Uterus (tissue), 4 donors: ENCODE data around the gene BET1L. TPM values are rescaled to one million over a fixed set of nuclear protein-coding genes. Genes with fewer than 3 reads are reported as not detected.

Source experiments
- DNase-seq, 2 donors: peaks; one replicate each; pipeline ENCODE4 v3.0.0-alpha.2; 2019 to 2020
- H3K27ac ChIP-seq, 2 donors: fragments of 200-600 bp; sonication (generic); 1 replicate in 1 of 2; 2 replicates in 1 of 2; pipeline ENCODE4 v1.5.1; 2016 to 2018
- H3K27me3 ChIP-seq, 2 donors: fragments of 200-600 bp; sonication (generic); one replicate each; pipeline ENCODE4 v1.5.1; 2018 to 2019; ENCODE audit warnings: control low read depth in 1 of 2
- H3K36me3 ChIP-seq, 2 donors: fragments of 200-600 bp; sonication (generic); one replicate each; pipeline ENCODE4 v1.5.1; 2019; ENCODE audit warnings: control low read depth in 1 of 2
- H3K4me1 ChIP-seq, 2 donors: fragments of 200-600 bp; sonication (generic); one replicate each; pipeline ENCODE4 v1.5.1; 2018 to 2019; ENCODE audit warnings: control low read depth in 1 of 2
- H3K4me3 ChIP-seq, 2 donors: fragments of 200-600 bp; sonication (generic); 1 replicate in 1 of 2; 2 replicates in 1 of 2; pipeline ENCODE4 v1.5.1; 2018 to 2019; ENCODE audit warnings: mild to moderate bottlenecking in 1 of 2
- H3K9me3 ChIP-seq, 2 donors: fragments of 200-600 bp; sonication (generic); one replicate each; pipeline ENCODE4 v1.5.1; 2019; ENCODE audit warnings: control low read depth in 1 of 2
- CTCF ChIP-seq, 4 experiments: fragments of 200-600 bp in 2 of 4; fragments of 450-650 bp in 2 of 4; sonication (generic) in 2 of 4; IDR thresholded peaks; one replicate each; pipeline ENCODE4 v1.5.1; 2016 to 2019; ENCODE audit warnings: antibody characterized with exemption in 4 of 4, mild to moderate bottlenecking in 2 of 4, moderate library complexity in 1 of 4
- POLR2A ChIP-seq, 2 donors: fragments of 450-650 bp; IDR thresholded peaks; one replicate each; pipeline ENCODE4 v1.6.1; 2016; ENCODE audit warnings: antibody characterized with exemption in 2 of 2, mild to moderate bottlenecking in 1 of 2, moderate library complexity in 1 of 2
- intact Hi-C: fragments of 100-400 bp; cut with DNase I; formaldehyde crosslinking; loops from one replicate; pipeline ENCODE4 v1.15.1; 2023; ENCODE audit warnings: low total_unique reads
- total RNA-seq, 4 donors: library from RNA; depleted of rRNA in 3 of 4; stranded (reverse); fragments of >200 nt in 3 of 4; gene quantifications; one replicate each; pipeline versions ENCODE4 v1.1.0 to v1.2.4, GENCODE V29; 2014 to 2023
- donor health status: DM: yes; HTN: yes; CAD: no.

BET1L gene
- total RNA-seq, 4 donors from 2014 or later: 8.7 to 57.8 (median 15.0) TPM

- peaks cover 13 to 28% of the 10 kb centered on the region in 2 donors for H3K4me1 ChIP-seq
- intact Hi-C loops: loop anchor here (10.0 kb wide), 1 partner anchor 167 kb away; no protein-coding TSS in a partner anchor
- peak overlapping the region; percentile 89 to 94 for H3K27ac ChIP-seq
- no peaks in the 10 kb centered on the region for H3K27me3 ChIP-seq
- DNase-seq: no peak
- TF ChIP-seq POLR2A (IDR thresholded peaks at IDR 0.05) (no peak), CTCF (IDR thresholded peaks at IDR 0.05) (no peak)
- H3K9me3 ChIP-seq: no peaks in the 10 kb centered on the region
- H3K36me3 ChIP-seq: no peaks in the 10 kb centered on the region
- H3K4me3 ChIP-seq: peak overlapping the region; percentile 91 to 92
Observed at GRCh38 chr11:207863-208180, 623 bp upstream of the BET1L start.

- intact Hi-C loops: loop anchor here (10.0 kb wide), 1 partner anchor 168 kb away; no protein-coding TSS in a partner anchor
- peaks cover 13 to 28% of the 10 kb centered on the region in 2 donors for H3K4me1 ChIP-seq
- DNase-seq: peak in 1 of 2 donors; percentile 42
- no peaks in the 10 kb centered on the region for H3K9me3 ChIP-seq
- H3K4me3 ChIP-seq: peak overlapping the region; percentile 91 to 92
- TF ChIP-seq CTCF (IDR thresholded peaks at IDR 0.05): no peak
- no peak for TF ChIP-seq POLR2A (IDR thresholded peaks at IDR 0.05)
- no peaks in the 10 kb centered on the region for H3K27me3 ChIP-seq
- H3K36me3 ChIP-seq: no peaks in the 10 kb centered on the region
- H3K27ac ChIP-seq: peak overlapping the region; percentile 89 to 94
Observed at GRCh38 chr11:206526-207207, 532 bp downstream of the BET1L start.

- H3K4me1 ChIP-seq: peaks cover 13 to 26% of the 10 kb centered on the region in 2 donors
- intact Hi-C loops: loop anchor here (10.0 kb wide), 1 partner anchor 169 kb away; no protein-coding TSS in a partner anchor
- H3K27ac ChIP-seq: peak overlapping the region; percentile 89 to 94
- H3K4me3 ChIP-seq: peak overlapping the region; percentile 91 to 92
- DNase-seq: peak in 1 of 2 donors; percentile 19
- no peaks in the 10 kb centered on the region for H3K27me3 ChIP-seq
- TF ChIP-seq POLR2A (IDR thresholded peaks at IDR 0.05) (no peak), CTCF (IDR thresholded peaks at IDR 0.05) (no peak)
- no peaks in the 10 kb centered on the region for H3K36me3 ChIP-seq
- no peaks in the 10 kb centered on the region for H3K9me3 ChIP-seq
Observed at GRCh38 chr11:206002-206384, 1.2 kb downstream of the BET1L start.

GRCh38 chr11:205221-206001 lies 1.8 kb downstream of the BET1L start:
- H3K9me3 ChIP-seq: no peaks in the 10 kb centered on the region
- peak in 1 of 2 donors; percentile 13 for DNase-seq
- TF ChIP-seq POLR2A (IDR thresholded peaks at IDR 0.05): no peak
- TF ChIP-seq CTCF (IDR thresholded peaks at IDR 0.05): no peak
- H3K27ac ChIP-seq: peak overlapping the region in 1 of 2 donors; percentile 89
- intact Hi-C loops: loop anchor here (10.0 kb wide), 1 partner anchor 169 kb away; no protein-coding TSS in a partner anchor
- H3K4me1 ChIP-seq: peaks cover 10 to 22% of the 10 kb centered on the region in 2 donors
- peak overlapping the region; percentile 91 to 92 for H3K4me3 ChIP-seq
- no peaks in the 10 kb centered on the region for H3K36me3 ChIP-seq
- H3K27me3 ChIP-seq: no peaks in the 10 kb centered on the region
